HG02970 (cell line): ENCODE results near the gene KHNYN.
A peak's percentile ranks its signal among the peaks of the same experiment; 100 is the strongest.
"Not testable (repeated sequence)": the region's sequence is repeated elsewhere in the genome, so short reads cannot be mapped to it uniquely, and the experiment has no call there.

ENCODE experiments used
- ATAC-seq: cut with Tn5 transposase; IDR thresholded peaks from one replicate; pipeline ENCODE4 v1.9.1; 2021; ENCODE audit warnings: mild to moderate bottlenecking, moderate library complexity, moderate number of reproducible peaks; ENCODE audit not compliant: unreplicated experiment, low FRiP score

The KHNYN gene

DNA sequence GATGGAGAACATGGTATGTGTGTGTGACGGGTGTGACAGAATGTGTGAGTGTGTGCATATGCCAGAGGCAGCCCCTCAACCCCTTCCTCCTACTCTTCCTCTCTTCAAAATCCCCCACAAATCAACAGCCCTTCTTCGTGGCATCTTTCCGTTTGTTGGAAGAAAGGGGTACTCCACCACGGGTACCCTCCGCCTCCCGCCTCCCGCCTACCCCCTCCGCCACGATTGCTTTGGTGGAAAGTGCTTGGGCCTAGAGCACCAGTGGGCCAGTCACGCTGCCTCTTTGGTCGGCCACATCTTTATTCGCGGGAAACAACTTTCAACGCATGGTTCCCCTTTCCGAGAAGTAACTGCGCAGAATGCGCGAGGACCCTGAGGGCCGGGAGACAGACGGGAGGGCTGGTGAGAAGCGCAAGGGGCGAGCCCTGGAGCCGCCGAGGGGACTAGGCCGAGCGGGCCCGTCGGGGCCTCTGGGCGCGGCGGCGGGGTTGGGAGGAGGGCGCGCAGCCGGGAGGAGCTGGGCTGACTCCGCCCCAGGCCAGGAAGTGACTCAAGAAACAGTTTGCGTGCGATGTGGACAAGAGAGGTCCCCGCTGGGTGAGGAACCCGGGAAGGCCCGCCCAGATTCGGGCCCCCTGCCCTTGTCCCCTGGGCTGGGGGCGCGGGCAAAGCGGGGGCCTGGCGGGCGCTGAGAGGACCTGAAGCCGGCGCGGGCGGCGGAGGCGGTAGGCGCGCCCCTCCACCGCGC lies at the start of gene KHNYN, which contains the start of gene CBLN3:
TSS of gene KHNYN (plus strand) at position 560 of the 748 bp plus-strand sequence. CDS start 777 bp downstream, outside the sequence.
TSS of gene CBLN3 (minus strand) at position 274 of the 748 bp plus-strand sequence. CDS start 614 bp downstream, outside the sequence.
- ATAC-seq: peak; percentile 83

DNA sequence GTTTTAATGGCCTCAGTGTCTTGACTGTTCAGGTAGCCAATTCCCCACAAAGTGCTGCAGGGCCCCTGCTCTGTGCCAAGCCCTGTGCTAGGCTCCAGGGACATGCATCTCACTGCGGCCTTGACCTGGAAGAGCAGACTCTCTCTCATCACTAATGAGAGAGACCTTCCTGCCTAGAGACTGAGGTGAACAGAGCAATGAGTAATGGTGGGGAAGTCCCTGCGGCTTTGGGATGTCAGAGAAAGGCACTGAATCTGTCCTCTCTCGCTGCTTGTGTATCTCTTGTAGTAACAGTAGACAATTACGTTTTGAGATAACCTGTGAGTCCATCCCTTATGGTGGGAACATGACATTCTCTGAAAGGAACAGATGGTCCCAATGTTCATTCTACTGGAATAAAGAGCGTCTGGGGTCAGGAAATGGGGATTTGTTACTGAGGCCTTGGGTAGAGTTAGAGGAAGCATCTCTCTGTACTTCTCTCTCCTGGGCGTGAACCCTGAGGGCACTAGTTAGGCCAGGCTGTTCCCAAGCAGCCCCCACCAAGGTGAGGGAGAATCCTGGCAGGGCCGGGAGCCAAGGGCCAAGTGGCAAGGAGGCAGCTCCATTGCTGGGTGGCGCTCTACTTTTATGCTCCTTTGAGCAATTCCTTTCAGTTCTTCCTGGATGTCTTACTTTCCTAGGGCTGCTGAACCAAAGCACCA lies 48.2 kb upstream of the KHNYN start:
- ATAC-seq: no peak

DNA sequence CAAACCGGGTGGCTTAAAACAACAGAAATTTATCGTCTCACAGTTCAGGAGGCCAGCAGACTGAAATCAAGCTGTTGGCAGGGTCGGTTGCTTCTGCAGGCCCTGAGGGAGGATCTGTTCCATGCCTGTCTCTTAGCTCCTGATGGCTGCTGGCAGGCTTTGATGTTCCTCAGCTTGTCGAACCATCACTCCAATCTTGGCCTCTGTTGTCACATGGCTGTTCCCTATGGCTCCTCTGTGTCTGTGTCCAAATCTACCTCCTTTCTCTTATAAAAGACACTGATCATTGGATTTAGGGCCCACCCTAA lies 47.7 kb upstream of the KHNYN start:
- no peak for ATAC-seq

DNA sequence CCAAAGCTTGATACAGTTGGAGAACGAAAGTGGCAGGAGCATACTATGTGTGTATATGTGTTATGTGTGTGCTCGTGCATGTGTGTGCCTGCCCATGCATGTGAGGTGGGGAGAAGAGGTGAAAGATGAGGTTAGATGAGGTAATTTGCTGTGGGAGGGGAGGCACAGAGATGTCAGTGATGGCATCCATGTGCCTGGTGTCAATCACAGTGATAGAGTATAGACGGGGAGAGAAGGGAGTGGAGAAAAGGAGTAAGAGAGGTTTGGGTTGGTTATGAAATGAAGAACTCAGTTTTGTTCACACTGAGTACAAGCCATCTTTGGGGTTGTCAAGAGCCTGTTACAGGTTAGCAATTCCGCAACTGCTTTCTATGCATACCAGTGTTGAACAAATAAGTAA lies 45.6 kb upstream of the KHNYN start:
- no peak for ATAC-seq

DNA sequence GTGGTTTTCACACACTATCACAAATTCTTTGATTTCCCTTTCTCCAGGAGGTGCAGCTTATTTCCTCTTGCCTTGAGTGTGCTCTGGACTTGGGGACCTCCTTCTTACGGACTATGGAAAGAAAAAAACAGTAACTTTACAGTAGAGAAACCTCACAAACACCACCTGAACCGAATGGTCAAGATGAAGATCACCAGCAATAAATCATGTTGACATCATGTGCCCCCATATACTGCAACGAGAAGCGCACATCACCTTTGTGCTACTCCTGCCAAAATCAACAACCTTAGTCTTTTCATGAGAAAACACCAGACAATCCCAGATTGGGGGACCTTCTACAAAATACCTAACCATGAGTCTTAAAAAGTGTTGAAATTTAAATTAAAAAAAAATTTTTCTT lies 44.2 kb upstream of the KHNYN start:
- ATAC-seq: no peak

DNA sequence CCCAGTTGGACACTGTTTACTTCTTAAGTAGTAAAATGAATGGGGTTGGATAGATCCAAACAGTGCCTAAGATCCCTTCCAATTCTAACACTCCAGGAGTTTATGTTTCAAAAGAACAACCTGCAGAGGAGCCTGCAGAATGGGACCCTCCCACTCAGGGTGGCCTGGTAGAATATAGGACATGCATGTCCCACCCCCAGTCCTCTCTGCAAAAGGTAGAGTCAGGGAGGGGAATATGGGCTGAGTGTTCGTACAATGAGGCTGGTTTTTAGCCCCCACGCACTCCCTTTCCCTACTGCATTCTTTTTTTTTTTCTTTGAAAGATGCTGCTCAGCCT lies 42.8 kb upstream of the KHNYN start:
- no peak for ATAC-seq

DNA sequence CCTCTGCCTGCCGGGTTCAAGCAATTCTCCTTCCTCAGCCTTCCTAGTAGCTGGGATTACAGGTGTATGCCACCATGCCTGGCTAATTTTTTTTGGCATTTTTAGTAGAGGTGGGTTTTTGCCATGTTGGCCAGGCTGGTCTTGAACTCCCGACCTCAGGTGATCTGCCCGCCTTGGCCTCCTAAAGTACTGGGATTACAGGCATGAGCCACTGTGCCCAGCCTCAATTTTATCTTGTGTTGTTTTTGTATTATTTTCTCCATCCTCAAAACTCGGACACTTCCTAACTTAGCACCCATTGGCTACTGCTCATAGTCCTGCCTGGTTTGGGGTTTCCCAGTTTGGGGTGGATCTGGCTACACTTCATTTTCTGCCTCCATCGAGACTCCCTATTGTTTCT lies 42.2 kb upstream of the KHNYN start:
- ATAC-seq: not testable (repeated sequence)

DNA sequence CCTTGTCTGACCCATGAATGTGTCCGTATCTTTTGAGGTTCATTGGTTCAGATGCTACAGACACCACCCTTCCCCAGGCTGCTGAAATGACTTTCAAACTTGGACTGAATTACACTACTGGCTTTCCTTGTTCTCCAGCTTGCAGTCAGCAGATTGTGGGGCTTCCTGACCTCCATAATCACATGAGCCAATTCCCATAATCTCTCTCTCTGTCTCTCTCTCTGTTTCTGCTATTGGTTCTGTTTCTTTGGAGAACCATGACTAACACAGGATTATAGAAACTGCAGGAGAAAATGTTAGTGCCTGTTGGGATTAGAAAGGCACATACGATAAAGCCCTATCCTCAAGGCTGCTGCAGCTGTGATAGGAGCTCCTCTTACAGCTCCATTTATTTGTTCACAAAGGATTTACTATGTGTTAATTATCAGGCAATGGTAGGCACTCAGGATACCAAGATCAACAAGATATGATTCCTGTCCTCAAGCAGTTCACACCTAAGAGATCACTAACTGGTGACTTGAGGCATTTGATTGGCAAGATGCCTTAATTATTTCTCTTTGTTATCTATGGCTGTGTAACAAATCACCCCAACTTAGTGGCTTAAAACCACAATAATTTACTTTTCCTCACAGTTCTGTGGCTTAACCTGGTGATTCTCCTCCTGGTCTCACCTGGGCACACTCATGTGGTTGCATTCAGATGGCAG lies 41.1 kb upstream of the KHNYN start:
- ATAC-seq: no peak

DNA sequence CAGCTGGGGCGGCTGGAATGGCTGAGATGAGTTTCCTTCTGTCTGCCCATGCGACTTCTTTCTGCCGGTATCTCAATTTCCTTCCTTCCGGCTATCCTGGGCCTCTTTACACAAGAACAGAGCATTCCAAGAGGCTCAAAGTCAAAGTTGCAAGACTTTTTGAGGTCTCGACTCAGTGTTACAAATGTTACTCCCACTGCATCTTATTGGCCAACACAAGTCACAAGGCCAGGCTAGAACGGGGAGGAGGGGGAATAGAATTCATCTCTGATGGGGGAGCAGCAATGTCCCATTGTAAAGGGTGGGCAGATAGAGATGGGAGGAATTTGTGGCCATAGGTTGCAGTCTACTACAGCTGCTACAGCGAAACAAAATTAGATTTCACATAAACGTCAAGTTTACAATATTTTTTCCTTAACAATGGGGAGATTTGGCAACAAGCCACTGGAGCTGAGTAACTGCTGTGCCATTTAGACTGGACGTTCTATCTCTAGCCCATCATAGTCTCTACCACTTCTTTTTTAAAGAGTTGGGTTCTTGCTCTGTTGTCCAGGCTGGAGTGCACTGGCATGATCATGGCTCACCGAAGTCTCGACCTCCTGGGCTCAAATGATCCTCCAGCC lies 40.4 kb upstream of the KHNYN start:
- ATAC-seq: no peak

DNA sequence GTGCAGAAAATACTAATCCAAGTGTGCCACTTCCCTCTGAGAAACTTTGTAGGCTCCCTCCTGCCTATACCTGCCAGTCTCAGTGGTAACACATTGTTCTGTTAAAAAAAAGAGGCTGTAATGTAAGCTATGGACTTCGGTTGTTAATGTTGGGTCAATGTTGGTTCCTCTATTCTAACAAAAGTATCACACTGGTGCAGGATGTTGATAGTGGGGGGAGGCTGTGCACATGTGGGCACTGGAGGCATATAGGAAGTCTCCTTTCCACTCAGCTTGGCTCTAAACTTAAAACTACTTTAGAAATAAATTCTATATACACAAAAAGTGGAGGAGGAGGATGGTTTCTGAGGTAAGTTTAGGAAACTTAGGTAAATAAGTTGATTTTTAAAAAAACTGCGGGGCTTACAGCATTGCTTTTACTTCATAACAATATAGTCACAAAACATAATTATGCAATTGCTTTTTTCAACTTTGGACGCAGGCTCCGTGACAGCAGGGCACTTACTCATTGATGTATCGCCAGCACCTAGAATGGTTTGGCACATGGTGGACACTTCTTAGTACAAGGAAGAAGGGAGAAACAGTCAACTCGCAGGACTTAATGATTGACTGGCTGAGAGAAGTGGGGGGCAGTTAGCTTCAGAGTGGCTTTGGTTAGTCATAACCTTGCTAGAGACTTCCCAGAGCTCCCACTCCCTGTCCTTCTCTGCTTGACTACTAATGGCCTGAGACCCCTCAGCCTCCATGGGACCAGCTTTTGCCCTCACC lies 38.9 kb upstream of the KHNYN start:
- no peak for ATAC-seq

DNA sequence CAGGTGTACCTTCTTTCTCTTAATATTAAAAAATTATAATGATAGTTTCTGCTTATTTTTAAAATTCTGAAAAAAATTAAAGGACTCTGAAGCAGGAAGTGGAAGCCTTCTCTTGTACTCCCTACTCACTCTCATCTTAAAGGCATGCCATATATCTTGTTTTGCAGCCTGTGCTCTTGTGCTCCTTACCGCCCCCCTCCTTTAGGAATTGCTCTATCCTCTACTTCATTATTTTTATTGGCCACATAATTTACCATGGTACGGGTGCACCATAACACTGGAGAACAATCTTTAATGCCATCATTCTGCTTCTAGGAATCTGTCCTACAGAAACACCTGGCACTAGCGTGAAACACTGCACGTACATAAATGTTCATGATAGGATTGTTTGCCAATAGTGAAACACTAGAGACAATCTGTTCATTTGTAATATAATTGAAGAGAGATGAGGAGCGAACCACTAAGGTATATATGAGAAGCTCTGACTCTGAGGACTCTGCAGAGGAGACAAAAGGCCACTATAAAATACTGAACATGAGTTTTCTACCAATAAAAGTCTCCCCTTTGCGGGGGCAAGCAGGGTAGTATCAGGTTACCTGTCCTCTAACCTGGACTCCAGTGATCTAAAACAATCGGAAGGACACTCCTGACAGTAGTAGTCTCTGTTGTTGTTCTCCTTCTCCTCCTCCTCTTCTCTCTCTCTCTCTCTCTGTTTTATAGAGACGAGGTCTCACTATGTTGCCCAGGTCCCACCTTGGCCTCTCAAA lies 37.2 kb upstream of the KHNYN start:
- ATAC-seq: no peak

DNA sequence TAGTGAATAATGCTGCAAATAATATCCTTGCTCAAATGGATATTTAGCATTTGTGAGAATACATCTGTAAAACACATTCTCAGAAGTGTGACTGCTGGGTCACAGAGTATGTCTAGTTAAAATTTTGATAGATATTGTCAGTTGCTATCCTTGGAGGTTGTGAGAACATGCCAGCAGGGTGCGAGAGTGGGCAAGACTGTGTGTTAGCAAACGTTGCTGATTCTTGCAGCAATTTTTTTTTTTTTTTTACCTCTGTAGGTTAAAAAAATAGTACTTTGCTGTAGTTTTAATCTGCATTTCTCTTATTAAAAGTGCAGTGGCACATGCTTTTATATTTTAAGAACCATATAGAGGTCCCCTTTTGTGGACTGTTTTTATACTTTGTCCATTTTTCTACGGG lies 35.5 kb upstream of the KHNYN start:
- no peak for ATAC-seq

DNA sequence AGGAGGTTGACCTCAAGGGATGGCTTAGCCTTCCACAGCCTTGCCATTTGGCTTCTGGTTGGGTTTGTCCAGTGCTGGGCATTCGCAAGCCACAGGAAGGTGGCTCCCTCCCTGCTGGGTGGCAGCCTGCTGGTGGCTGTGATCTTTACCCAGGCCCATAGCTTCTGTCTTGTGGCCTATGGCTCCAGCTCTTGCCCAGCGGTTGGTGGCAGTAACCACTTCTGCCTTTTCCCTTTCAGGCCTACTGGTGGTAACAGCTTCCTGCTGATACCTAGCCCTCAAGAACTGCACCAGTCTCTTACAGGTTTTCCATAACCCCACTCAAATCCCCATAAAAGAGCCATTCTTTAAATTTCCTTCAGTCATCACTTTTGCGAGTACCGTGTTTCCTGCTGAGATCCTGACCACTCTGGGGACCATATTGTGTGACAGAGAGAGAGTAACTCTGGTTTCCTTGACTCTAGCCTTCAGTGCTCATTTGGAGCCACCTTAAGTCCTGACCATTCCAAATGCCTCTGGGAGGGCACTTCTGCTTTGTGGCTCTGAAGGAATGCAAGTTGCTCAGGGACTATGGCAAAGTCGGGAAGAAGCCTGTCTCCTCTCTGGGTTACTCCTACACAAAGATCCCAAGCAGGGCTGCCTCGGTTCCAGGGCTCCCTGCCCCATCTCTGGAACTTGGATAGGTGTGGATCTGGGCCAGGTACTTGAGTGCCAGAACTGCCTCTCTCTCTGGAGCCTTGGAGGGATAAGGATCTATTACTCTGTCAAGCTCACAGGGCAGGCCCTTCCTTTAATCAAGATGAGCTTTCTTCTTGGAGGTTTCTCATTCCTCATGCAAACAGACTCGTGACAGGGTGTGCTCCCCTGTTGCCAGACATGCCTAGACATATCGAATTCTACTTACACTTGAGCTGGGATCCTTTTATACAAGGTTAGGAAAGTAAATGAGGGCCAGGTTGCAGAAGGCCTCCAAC lies 33.9 kb upstream of the KHNYN start:
- no peak for ATAC-seq

DNA sequence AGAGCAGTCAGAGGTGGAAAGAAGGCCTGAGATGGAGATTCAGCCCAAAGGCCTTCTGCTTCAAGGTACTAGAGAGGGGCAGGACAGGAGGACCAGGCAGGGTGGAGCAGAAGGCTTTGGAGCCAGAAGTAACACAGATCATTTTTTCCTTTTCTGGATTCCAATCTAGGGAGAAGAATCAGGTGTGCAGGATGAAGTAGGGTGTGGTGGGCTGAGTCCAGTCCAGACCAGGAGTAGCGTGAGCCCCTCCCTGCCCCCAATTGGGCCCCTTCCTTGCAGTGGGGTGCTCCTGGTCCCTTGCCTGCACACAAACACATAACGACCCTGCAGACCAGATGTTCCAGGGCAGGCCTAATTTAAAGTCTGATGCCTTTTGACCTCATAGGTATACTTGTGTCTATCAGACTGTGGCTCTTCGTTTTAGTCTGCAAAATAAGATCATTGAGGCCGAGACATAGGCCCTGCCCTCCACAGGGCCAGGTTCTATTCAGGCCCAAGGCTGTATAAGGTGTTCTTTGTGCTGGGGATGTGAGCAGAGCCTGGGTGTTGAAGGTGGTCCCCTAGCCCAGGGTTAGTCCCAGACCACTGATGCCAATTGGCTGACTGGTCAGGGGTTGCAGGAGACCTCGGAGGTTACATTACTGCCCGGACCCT lies 32.0 kb upstream of the KHNYN start:
- ATAC-seq: no peak

DNA sequence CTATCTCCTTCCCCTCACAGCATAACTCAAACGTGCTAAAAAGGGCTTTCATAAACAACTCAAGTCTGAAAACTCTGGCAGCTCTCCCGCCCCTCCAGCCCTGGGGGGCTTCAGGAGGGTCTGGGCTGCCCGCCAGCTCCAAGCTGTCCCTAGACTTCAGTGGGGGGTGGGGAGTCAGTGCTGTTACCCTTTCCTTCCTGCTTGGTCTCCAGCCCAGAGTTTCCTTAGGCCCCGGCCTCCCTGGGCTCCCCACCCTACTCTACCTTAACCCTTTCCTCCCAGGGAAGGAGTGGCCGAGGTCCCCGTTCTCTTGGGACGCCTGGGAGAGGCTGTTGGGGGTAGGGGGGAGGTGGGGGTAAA lies 31.5 kb upstream of the KHNYN start:
- ATAC-seq: no peak

DNA sequence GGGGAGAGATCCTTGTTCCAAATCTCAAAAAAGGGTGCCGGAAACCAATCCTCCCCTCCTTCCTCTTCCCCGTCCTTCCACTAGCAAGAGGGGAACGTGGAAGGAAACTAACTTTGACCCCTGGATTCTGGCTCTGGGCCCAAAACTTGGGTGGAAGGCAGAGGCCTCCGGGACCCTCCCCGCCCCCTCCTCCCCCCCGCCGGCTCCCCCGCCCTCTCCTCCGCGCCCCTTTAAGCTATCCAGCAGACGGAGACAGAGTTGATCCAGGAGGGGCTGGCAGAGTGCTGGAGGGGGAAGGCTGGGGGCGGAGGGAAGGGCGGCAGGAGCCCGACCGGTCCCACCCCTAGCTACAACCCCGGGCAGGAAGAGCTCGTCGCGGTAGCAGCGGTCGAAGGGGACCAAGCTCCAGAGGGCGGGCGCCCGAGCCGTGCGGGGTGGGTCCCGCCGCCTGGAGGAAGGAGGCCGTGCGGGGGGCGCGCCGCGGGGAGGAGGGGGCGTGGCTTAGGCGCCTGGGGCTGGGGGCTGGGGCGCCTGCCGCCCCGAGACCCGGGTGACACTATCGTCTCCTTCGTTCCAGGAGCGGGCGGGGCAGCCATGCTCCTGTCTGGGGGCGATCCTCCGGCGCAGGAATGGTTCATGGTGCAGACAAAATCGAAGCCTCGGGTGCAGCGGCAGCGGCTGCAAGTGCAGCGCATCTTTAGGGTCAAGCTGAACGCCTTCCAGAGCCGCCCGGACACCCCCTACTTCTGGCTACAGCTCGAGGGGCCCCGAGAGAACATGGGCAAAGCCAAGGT lies 30.9 kb upstream of the KHNYN start, which contains the start of gene NYNRIN:
TSS of gene NYNRIN (plus strand) at position 351 of the 794 bp plus-strand sequence. CDS start at position 595, 244 bp downstream.
- ATAC-seq: no peak

DNA sequence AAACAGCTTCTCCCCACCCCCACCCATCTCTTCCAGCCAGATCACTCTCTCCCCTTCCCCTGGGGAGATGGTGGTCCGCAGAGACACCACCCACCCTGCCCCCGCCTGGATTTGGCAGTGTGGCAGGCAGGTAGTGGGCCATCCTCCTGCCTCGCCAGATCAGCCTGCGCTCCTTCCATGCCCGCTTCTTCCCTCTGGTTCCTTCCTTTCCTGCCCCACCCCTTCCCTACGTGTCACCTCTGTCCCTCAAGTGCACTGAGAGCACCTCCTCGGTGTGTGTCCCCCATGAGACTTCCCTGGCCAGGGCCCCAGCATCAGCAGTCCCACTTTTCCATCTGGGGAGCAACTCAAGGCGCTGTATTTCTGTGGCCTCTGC lies 30.3 kb upstream of the KHNYN start:
- ATAC-seq: no peak
